Endothelial cell (in vitro differentiated cells): ENCODE data around the gene GPR146. TPM values are rescaled to one million over a fixed set of nuclear protein-coding genes. Genes with fewer than 3 reads are reported as not detected.
A peak's percentile ranks its signal among the peaks of the same experiment; 100 is the strongest.

Experiments
- DNase-seq: peaks from one replicate; pipeline ENCODE4 v3.0.0; 2021; ENCODE audit warnings: low spot score
- H3K27ac Mint-ChIP-seq: one replicate; pipeline ENCODE4 v1.8.0; 2021; ENCODE audit warnings: mixed read lengths, inconsistent platforms; ENCODE audit not compliant: unreplicated experiment
- H3K27me3 Mint-ChIP-seq: one replicate; pipeline ENCODE4 v1.8.0; 2021; ENCODE audit warnings: mild to moderate bottlenecking, moderate library complexity, mixed read lengths, inconsistent platforms; ENCODE audit not compliant: unreplicated experiment
- H3K36me3 Mint-ChIP-seq: one replicate; pipeline ENCODE4 v1.8.0; 2021; ENCODE audit warnings: mild to moderate bottlenecking, low read depth, mixed read lengths, inconsistent platforms; ENCODE audit not compliant: unreplicated experiment
- H3K4me1 Mint-ChIP-seq: one replicate; pipeline ENCODE4 v1.8.0; 2021; ENCODE audit warnings: mild to moderate bottlenecking, mixed read lengths, inconsistent platforms; ENCODE audit not compliant: unreplicated experiment
- H3K4me3 Mint-ChIP-seq: one replicate; pipeline ENCODE4 v1.8.0; 2021; ENCODE audit warnings: mild to moderate bottlenecking, mixed read lengths, inconsistent platforms; ENCODE audit not compliant: unreplicated experiment
- H3K9me3 Mint-ChIP-seq: one replicate; pipeline ENCODE4 v1.8.0; 2021; ENCODE audit warnings: mixed read lengths, inconsistent platforms; ENCODE audit not compliant: unreplicated experiment
- CTCF ChIP-seq: fragments of 200-600 bp; sonication (generic); IDR thresholded peaks from one replicate; pipeline ENCODE4 v1.5.0; 2021; ENCODE audit warnings: antibody characterized with exemption; ENCODE audit not compliant: unreplicated experiment
- total RNA-seq: library from RNA; stranded (reverse); fragmentation: NEBNext Ultra II Directional; extraction: Animal tissue kit (Norgen Biotek cat#: 25700); gene quantifications from one replicate; pipeline ENCODE4 v1.2.1, GENCODE V29; 2021; ENCODE audit not compliant: unreplicated experiment

GPR146 gene
- total RNA-seq, 1 donor from 2014 or later: 8.1 TPM

GRCh38 chr7:1014681-1015080, 29.7 kb upstream of the GPR146 start:
- TF ChIP-seq CTCF: no peak
- Mint-ChIP-seq H3K4me3 (no peak overlapping the region), H3K4me1 (peaks cover 10% of the 10 kb centered on the region), H3K27ac (no peak overlapping the region), H3K27me3 (peaks cover 11% of the 10 kb centered on the region), H3K36me3 (no peaks in the 10 kb centered on the region), H3K9me3 (no peaks in the 10 kb centered on the region)
- DNase-seq: no peak

GRCh38 chr7:1015196-1016121, 28.9 kb upstream of the GPR146 start:
- no peak for DNase-seq
- no peak for TF ChIP-seq CTCF
- Mint-ChIP-seq H3K27me3 (peaks cover 11% of the 10 kb centered on the region), H3K4me3 (no peak overlapping the region), H3K27ac (no peak overlapping the region), H3K9me3 (no peaks in the 10 kb centered on the region), H3K36me3 (no peaks in the 10 kb centered on the region), H3K4me1 (peaks cover 10% of the 10 kb centered on the region)

GRCh38 chr7:1016577-1017531, 27.5 kb upstream of the GPR146 start:
- TF ChIP-seq CTCF: no peak
- Mint-ChIP-seq H3K27ac (no peak overlapping the region), H3K27me3 (peaks cover 16% of the 10 kb centered on the region), H3K4me1 (peaks cover 8% of the 10 kb centered on the region), H3K36me3 (no peaks in the 10 kb centered on the region), H3K9me3 (no peaks in the 10 kb centered on the region), H3K4me3 (no peak overlapping the region)
- no peak for DNase-seq

GRCh38 chr7:1017586-1018333, 26.6 kb upstream of the GPR146 start:
- Mint-ChIP-seq H3K36me3 (no peaks in the 10 kb centered on the region), H3K4me1 (peaks cover 8% of the 10 kb centered on the region), H3K27me3 (peaks cover 19% of the 10 kb centered on the region), H3K4me3 (peak overlapping the region; percentile 42), H3K27ac (peak overlapping the region; percentile 82), H3K9me3 (no peaks in the 10 kb centered on the region)
- no peak for TF ChIP-seq CTCF
- DNase-seq: no peak
